ENCODE results near the gene SCN1A. TPM values are rescaled to one million over a fixed set of nuclear protein-coding genes. Genes with fewer than 3 reads are reported as not detected.
"Not testable (repeated sequence)": the region's sequence is repeated elsewhere in the genome, so short reads cannot be mapped to it uniquely, and the experiment has no call there.

Gene SCN1A
- not detected for total RNA-seq
- long read RNA-seq: 0 reads

DNA sequence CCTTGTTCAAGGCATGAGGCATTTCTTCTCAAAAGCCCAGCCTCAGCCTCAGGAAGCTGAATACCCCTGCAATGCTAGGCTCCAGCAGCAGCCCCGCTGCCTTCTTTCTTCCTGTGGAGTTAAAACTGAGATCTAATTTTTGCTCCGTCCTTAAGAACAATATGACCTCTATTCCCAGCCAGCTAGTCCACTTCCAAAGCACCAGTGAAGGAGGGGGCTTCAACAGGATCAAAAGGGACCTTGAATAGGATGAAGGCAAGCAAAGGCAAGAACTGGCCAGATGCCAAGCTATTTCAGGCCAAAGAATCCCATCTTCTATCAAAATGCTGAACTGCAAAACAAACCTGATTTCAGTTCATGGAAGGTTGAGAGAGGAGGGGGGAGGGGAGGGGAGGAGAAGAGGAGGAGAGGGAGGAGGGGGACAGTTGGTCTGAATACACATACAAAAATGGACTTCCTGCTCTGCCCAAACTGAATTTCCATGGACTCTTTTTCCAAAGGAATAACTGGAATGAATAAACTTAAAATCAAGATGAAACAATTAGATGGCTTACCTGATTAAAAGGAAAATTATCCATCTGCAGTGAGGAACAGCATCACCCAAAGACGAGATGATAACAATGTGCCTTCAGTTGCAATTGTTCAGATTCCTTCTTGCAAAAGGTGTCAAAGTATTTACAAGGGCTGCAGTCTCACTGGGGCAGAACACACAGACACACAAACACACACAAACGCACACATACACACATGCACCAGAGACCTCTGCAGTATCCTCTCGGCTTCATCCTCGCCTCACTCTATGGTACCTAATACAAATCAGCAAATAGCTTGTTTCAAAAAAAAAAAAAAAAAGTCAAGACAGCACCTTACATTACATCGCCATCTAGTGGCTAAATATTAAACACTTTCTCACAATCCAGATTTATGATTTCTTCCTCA lies at the start of gene SCN1A:
Gene SCN1A (minus strand): TSS at position 804 of the 939 bp plus-strand sequence. CDS start 54,399 bp downstream, outside the sequence.
- intact Hi-C loops (cut with DNase I, micrococcal nuclease): loop anchor here in 1 of 2 donors (5.0 kb wide), 2 partner anchors 70 to 175 kb away; partner anchors contain the start of gene TTC21B
- ATAC-seq (no peak), DNase-seq (no peak)

- ATAC-seq: no peak
- intact Hi-C loops (cut with DNase I, micrococcal nuclease): no loop called here
- no peak for DNase-seq
Observed at GRCh38 chr2:166173263-166173662, 45.4 kb upstream of the SCN1A start.

- DNase-seq: no peak
- ATAC-seq: no peak
- intact Hi-C loops (cut with DNase I, micrococcal nuclease): no loop called here
Observed at GRCh38 chr2:166171216-166171615, 43.4 kb upstream of the SCN1A start.

- no peak for ATAC-seq
- DNase-seq: no peak
- intact Hi-C loops (cut with DNase I, micrococcal nuclease): no loop called here
Observed at GRCh38 chr2:166170356-166170755, 42.5 kb upstream of the SCN1A start.

DNA sequence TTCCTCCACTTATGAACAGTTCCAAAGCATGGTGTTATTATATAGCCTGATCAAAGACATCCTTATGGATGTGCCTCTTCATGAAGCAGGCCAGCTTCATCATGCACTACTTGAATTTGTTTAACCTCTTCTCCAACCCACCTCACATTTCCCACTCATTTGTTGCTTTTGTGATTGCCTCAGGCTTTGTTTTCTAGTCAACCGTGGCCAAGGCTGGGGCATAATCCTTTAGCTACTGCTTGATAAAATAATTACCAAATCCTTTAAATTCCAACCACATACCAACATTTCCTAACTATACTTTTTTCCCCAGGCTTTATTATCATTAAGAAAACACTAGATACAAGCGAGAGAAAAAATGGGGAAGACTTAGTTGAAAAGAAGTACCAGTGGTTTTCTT lies 39.6 kb upstream of the SCN1A start:
- DNase-seq (no peak), ATAC-seq (no peak)
- intact Hi-C loops (cut with DNase I, micrococcal nuclease): no loop called here

DNA sequence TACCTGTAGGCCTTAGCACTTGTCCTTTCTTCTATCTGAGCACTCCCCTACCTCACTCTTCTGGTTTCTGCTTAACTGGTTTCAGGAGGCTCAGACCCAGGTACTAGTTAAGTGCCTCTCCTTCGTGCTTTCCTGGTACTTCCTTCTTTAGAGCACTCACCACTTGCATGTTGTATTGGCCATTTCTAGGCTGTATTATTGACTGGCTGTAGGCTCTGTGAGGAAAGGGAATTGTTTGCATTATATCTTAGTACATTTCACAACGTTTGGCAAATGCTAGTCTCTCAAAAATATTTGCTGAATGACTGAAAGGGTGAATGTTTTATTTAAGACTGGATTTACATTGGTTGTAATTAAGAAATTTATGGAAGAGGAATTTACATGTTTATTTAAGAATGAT lies 36.0 kb upstream of the SCN1A start:
- DNase-seq (no peak), ATAC-seq (no peak)
- intact Hi-C loops (cut with DNase I, micrococcal nuclease): no loop called here

GRCh38 chr2:166158546-166158945 lies 30.7 kb upstream of the SCN1A start:
- intact Hi-C loops (cut with DNase I, micrococcal nuclease): no loop called here
- no peak for ATAC-seq
- no peak for DNase-seq

GRCh38 chr2:166157578-166157977 lies 29.8 kb upstream of the SCN1A start:
- intact Hi-C loops (cut with DNase I, micrococcal nuclease): no loop called here
- DNase-seq (no peak), ATAC-seq (no peak)

DNA sequence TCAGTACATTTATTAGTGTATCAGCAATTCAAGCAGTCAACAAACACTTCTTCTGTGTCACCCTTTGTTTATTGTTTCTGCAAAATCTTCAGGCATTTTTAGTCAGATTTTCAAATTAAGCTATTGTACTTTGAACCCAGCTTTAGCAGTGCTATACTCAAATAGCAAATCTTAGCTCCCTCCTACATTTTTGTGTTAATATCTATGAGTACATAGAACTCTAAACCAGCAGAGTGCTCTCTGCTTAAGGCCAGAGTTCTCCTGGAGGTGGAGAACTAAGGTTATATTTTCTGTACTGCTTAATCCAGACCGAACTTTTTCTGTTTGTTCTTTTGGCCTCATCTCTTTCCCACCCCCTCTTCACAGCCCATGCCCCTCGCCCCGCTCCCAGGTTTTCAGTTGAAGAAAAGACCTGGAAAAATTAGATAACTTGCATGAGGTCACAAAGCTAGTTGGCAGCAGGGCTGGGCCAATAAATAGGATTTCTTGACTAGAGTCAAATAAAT lies 29.2 kb upstream of the SCN1A start:
- DNase-seq (no peak), ATAC-seq (no peak)
- intact Hi-C loops (cut with DNase I, micrococcal nuclease): no loop called here

DNA sequence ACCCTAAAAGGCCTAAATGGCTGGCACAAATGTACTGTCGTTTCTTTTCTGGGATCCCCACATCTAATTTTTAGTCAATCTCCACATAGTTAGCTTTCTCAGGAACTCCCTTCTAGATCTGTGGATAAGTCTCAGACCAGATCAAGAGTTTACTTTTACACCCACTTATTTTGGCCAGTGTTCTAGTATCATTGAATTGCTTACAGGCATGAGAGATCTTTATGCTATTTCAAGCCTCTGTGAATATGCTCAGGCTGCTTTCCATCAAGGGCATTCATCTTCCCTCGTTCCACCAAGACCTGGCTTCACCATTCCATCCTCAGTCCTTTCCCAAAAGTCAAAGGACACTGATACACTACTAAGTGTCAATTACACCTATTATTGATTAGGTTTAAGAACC lies 27.8 kb upstream of the SCN1A start:
- ATAC-seq: no peak
- DNase-seq: no peak
- intact Hi-C loops (cut with DNase I, micrococcal nuclease): no loop called here

DNA sequence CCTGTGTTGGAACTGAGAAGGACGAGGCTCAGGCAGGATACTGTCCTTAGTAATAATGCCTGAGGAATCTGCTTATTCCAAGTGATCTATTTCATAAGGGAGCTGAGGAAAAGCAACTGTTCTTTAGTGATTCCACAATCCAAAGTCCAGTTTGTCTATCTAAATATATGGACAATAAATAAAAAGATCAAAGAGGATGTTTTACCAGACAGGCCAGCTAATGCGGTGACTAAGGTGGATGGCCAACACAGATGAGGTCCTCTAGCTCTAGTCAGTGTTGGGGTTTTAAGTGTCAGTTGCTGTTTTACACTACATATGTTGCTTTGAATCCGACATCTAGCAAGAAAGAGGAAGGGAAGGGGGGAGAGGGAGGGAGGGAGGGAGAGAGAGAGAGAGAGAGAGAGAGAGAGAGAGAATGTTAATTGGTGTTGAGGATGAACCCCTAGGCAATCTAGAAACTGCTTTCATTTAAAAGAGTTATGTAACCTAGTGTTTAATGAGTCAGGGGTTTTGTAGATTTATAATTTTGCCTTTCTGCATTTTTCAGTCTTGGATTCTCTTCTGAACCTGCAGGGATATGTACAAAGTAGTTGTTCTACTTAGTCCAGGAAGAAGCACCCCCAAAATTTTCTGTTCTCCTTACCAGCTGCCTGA lies 27.0 kb upstream of the SCN1A start:
- ATAC-seq (no peak), DNase-seq (no peak)
- intact Hi-C loops (cut with DNase I, micrococcal nuclease): no loop called here

DNA sequence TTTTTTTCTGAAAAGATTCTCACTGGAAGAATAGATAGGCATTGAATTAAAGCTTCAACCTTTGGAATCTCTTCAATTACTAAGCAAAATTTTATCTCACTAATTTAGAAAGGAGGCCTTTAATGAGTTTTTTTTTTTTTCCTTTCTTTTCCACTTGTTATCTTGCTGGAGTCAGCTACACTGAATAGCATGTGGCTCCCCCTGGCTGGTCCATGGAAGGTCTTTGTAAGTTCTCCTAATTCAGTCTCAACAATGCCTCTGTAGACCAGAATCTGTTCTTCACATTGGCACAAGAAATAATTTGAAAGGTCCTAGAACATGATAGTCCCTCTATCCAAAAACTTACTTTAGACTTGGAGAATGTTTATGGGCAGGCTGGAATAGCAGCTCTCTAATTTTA lies 24.2 kb upstream of the SCN1A start:
- intact Hi-C loops (cut with DNase I, micrococcal nuclease): no loop called here
- ATAC-seq (no peak), DNase-seq (no peak)

- intact Hi-C loops (cut with DNase I, micrococcal nuclease): no loop called here
- ATAC-seq: no peak
- no peak for DNase-seq
Observed at GRCh38 chr2:166148500-166149400, 20.9 kb upstream of the SCN1A start.

DNA sequence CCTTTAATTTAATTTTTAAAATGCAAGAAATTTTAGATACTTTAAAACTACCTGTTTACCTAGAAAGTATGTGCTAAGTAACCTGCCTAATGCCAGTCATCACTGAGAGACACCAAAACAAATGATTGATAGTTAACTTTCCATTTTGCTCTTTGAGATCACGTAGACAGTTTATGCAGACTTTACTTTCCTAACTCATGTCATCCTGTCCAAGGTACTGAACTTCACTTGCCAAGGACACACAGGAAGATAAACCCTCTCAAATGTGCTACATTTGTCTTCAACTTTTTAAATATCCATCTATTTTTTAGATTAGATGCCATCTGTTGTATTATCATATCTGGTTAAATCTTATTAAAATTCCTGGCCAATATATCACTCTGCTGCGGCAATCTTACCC lies 20.1 kb upstream of the SCN1A start:
- no peak for ATAC-seq
- intact Hi-C loops (cut with DNase I, micrococcal nuclease): no loop called here
- DNase-seq: no peak

DNA sequence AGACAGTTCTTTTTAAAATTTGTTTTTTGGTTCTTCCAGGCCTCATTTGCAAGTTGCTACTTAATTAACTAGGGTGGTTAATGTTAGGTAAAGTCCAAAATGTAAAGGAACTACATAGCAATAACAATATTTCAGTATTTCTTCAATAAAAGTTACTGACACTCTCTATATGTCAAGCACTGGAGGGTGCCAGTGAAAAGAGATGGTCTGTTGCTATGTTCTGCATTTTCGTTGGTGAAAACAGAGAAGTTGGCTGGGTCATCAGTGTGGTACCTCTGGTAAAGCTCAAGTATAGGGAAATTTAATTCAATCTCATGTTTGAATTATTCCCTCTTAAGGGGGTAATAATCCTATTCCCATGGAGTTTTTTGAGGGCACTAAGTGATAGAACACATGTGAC lies 16.3 kb upstream of the SCN1A start:
- no peak for DNase-seq
- intact Hi-C loops (cut with DNase I, micrococcal nuclease): no loop called here
- no peak for ATAC-seq

DNA sequence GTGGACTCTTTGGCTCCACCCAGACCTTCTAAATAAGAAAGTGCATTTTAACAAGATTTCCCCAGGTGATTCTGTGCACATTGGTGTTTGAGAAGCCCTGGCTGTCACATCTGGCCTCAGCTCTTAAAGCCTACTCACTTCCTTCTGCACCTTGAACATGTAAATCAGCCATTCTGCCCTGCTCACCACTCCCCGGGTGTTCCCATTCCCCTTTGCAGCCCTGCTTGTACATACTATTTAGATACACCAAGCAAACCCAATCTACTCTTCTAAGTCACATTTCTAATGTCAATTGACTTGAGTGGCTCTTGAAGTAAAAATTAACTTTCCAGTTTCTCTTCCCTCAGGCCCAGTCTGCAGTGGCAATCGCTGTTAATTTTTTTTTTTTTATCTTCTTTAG lies 13.1 kb upstream of the SCN1A start:
- DNase-seq: no peak
- ATAC-seq: no peak
- intact Hi-C loops (cut with DNase I, micrococcal nuclease): no loop called here

GRCh38 chr2:166140475-166140874 lies 12.7 kb upstream of the SCN1A start:
- intact Hi-C loops (cut with DNase I, micrococcal nuclease): no loop called here
- DNase-seq (no peak), ATAC-seq (no peak)

DNA sequence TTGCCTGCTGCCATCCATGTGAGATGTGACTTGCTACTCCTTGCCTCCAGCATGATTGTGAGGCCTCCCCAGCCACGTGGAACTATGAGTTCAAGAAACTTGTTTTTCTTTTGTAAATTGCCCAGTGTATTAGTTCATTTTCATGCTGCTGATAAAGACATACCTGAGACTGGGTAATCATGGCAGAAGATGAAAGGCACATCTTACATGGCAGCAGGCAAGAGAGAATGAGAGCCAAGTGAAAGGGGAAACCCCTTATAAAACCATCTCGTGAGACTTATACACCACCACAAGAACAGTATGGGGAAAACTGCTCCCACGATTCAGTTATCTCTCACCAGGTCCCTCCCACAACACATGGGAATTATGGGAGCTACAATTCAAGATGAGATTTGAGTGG lies 11.7 kb upstream of the SCN1A start:
- intact Hi-C loops (cut with DNase I, micrococcal nuclease); ATAC-seq; DNase-seq: not testable (repeated sequence)

- intact Hi-C loops (cut with DNase I, micrococcal nuclease): no loop called here
- no peak for DNase-seq
- no peak for ATAC-seq
Observed at GRCh38 chr2:166138667-166139066, 10.8 kb upstream of the SCN1A start.

All from left colon (tissue), 2 donors.